RPMI8226 (cell line): ENCODE measurements around the gene MRPS11.
"Not testable (repeated sequence)": the region's sequence is repeated elsewhere in the genome, so short reads cannot be mapped to it uniquely, and the experiment has no call there.

Experiments used
- DNase-seq: peaks from one replicate; pipeline ENCODE4 v3.0.0-alpha.2; 2015

MRPS11 gene

GRCh38 chr15:88456733-88457132, 10.8 kb upstream of the MRPS11 start:
- DNase-seq, result no peak

DNA sequence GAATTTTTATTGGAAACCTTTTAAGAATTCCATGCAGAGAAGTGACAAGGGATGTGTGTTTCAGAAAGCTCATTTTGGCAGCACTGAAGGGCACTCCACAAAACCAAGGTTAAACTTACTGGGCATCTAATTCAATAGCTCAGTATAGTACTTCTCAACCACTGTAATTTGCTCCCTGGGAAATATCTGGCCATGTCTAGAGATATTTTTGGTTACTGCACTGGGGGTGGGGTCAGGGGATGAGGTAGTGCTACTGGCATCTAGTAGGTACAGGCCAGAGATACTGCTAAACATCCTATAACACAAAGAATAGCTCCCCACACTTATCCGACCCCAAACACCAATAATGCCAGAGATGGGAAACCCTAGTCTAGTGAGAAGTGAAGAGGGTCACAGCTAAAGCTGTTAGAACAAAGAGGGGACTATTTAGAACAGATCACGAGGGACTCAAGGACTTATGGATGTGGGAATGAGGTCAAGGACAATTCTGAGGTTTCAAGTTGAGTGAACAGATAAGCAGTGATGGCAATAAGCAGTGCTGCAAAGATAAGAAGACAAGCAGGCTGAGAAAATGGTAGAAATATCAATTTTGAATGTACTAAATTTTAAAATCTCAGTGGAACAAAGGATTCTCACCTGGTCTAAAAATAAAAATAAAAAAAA, 3.5 kb upstream of the MRPS11 start:
- no peak for DNase-seq

DNA sequence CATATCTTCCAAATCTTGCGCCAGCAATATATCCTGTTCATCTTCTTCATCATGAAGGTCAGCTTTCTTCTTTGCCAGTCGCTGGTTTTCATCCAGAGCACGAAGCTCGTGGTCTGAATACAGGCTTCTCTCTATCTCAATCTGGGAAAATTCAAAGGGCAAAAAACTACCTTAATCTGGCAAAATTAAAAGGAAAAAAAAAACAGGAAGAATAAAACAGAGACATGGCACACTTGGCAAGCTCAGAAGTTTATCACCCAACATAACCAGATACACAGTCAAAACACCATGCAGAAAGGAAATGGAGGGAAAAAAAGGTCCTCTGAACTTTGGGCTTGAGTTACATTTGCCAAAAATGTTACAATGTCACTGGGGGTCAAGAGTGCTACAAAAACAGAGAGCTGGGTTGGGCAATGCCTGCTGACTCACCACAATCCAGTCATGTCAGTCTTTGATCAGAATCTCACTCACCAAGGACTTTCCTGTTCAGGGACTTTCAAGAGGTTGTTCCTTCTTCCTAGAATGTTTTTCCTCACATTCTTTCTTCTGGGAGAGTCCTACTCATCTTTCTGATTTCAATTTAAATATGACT, 1.8 kb upstream of the MRPS11 start:
- no peak for DNase-seq

DNA sequence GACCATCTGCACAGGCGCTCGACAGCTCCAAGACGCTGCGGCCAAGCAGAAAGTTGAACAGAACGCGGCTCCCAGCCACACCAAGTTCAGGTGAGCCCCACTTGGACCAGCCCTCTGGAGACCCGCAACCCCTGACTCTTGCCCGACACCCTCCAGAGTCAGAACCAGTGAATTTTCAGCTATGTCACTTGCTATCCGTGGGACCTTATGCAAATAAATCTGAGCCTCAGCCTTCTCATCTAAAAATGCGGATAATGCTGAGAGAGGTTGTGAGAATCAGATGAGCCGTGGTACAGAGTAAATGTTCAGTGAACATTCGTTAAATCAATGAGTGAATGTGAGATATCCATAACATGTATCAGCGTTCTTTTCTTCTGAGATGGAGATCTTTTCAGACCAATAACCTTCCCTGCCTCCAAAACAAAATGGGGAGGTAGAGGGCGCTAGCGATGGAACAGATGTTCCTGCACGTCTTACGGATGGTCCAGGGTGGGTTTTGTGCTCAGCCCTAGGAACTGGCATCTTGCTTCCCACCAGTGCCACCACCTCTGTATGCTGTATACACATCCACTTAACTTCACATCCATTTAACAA, 524 bp downstream of the MRPS11 start:
- peak; percentile 13 for DNase-seq

DNA sequence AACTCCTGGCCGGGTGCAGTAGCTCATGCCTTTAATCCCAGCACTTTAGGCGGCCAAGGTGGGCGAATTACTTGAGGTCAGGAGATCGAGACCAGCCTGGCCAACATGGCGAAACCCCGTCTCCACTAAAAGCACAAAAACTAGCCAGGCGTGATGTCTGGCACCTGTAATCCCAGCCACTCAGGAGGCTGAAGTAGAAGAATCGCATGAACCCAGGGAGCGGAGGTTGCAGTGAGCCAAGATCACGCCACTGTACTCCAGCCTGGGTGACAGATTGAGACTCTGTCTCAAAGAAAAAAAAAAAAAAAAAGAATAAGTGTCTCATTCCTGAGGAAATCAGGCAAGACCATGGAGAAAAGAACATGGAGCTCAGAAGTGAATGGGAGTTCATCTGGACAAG, 1.2 kb downstream of the MRPS11 start:
- not testable (repeated sequence) for DNase-seq

DNA sequence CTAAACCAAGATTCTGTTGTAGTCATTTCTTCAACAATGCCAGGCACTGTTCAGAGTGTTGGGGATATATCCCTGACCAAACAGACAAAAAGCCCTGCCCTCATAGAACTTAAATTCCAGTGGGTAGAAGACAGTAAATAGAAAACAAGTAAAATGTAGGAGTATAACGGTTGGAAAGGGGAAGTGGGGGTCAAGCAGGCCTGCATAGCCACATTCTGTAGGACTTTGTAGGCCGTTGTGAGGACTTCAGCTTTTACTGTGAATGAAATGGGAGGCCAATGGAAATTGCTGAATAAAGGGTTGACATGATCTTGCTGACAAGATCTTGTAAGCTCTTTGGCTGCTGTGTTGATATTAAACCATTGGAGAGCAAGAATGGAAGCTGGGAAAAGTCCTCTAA, 1.8 kb downstream of the MRPS11 start:
- DNase-seq, result no peak

GRCh38 chr15:88470625-88471372, 3.3 kb downstream of the MRPS11 start:
- no peak for DNase-seq

- DNase-seq, result no peak
Measured at GRCh38 chr15:88472225-88472624, 4.7 kb downstream of the MRPS11 start.

DNA sequence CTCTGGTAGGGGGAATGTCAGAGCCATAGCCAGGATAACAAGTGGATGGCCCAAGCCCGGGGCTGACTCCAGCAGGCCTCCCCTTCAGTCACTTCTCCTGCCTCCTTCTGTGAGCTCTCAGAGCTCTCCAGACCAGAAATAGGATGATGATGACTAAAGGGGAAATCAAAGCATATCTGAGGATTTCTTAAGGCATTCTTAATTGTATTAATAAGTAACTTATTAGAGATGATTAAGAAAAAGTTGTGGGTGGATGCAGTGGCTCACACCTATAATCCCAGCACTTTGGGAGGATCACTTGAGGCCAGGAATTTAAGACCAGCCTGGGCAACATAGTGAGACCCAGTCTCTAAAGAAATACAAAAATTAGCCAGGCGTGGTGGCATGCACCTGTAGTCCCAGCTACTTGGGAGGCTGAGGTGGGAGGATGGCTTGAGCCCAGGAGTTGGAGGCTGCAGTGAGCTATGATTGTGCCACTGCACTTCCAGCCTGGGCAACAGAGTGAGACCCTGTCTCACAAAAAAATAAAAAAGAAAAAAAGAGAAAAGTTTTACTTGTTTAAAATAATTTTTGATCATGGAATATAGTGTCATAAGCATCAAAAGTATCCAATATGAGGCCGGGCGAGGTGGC, 6.3 kb downstream of the MRPS11 start:
- DNase-seq, result not testable (repeated sequence)

GRCh38 chr15:88476635-88477060, 9.1 kb downstream of the MRPS11 start:
- DNase-seq, result peak; percentile 62

- DNase-seq, result no peak
Measured at GRCh38 chr15:88477126-88477525, 9.6 kb downstream of the MRPS11 start.

- DNase-seq, result no peak
Measured at GRCh38 chr15:88477904-88478303, 10.4 kb downstream of the MRPS11 start.

DNA sequence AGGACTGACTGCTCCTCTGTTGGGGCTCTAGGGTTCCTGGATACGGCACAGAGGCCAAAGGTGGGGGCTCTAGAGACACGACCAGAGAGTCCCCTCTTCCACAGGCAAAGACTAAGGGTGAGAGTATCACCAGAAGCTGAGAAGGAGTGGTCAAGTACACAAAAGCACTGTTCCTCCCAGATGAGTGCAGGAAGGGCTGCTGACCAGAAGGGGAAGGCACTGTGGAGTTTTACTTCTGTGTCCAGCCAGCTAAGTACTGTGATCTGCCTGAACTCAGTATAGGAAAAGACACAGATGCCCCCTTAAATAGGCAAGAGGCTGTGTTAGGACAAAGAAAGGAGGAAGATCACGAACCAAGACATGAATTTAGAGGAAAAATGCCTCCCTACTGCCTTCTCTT, 11.7 kb downstream of the MRPS11 start:
- no peak for DNase-seq

DNA sequence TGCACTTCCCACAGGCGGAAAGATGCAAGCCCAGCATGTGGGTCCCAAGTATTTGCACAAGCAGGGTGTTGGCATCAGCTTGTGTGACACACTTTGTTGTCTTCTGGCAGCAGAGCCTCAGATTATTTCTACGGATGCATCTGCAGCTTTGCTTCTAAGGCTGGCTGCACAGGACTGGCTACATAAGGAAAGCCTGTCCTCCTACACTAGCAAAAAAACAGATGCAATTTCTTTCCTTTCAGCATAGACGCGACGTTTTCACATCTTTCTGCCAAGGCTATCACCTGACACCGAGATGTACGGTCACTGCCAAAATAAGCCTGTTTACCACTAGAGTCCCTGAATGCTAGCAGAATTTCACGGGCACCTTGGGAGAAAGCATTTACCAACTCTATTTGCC, 13.5 kb downstream of the MRPS11 start:
- DNase-seq, result no peak

- DNase-seq, result no peak
Measured at GRCh38 chr15:88482263-88482662, 14.8 kb downstream of the MRPS11 start.

DNA sequence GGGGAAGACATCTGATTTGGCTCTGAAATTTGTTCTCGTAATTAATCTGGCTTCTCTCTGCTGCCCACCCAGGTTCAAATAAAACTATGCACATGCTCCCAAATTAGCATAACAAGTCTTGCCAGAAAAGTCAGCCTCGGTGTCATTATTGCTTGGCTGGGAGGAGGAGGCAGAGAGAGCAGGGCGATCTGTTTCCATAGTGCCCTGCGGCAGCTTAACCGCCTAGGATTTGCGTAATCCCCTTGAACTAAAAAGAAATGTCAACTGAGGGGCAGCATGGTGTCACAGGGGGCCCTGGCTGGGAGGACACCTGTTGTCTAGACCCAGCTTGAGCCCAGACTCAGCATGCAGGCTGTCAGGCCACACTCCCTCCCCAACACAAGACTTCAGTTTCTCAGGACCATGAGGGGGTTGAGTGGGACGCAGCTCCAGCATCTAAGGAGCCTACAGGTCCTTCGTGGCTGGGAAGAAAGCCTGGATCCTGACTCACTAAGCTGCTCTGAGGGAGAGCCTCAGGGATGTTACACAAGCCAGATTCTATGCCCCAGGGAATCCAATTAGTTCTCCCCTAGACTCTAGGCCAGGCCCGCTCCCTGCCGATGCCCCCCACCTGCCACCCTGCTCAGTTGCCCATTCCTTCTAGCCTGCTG, 17.3 kb downstream of the MRPS11 start:
- DNase-seq, result no peak

GRCh38 chr15:88487178-88487795, 19.8 kb downstream of the MRPS11 start:
- no peak for DNase-seq

- no peak for DNase-seq
Measured at GRCh38 chr15:88487796-88488523, 20.5 kb downstream of the MRPS11 start.

GRCh38 chr15:88489321-88489720, 21.8 kb downstream of the MRPS11 start:
- DNase-seq, result no peak

DNA sequence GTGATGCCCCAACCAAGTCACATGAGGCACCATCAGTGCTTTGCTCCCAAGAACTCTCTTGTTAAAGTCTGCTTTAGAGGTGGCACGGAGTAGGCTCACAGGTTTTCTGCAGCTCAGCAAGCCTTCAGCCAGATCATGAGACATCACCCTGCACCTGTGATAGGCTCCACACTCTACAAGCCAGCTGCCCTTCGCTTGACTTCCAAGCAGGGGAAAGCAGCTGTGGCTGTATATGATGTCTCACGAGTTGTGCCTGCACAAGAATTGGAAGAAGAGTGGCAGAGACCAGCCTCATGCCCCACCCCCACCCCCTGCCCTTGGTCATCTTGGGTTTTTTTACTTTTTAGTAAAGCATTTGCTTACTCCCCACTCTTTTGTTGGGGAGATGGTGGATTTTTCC, 22.5 kb downstream of the MRPS11 start:
- DNase-seq, result no peak

GRCh38 chr15:88491158-88491557, 23.6 kb downstream of the MRPS11 start:
- DNase-seq, result peak; percentile 62

GRCh38 chr15:88493844-88494243, 26.3 kb downstream of the MRPS11 start:
- no peak for DNase-seq
